C4-2B (cell line): ENCODE results near the gene CFD.

Experiments used
- ZFX ChIP-seq: fragments of 450-650 bp; IDR thresholded peaks from 2 replicates; pipeline ENCODE4 v1.6.1; 2017
- TF ChIP-seq, protein P1 (sequence below): fragments of 450-650 bp; conservative IDR thresholded peaks from 2 replicates; pipeline ENCODE4 v1.5.1; 2017; ENCODE audit warnings: mild to moderate bottlenecking

GRCh38 chr19:866769-867300, 7.4 kb downstream of the CFD start:
- TF ChIP-seq, protein P1, sequence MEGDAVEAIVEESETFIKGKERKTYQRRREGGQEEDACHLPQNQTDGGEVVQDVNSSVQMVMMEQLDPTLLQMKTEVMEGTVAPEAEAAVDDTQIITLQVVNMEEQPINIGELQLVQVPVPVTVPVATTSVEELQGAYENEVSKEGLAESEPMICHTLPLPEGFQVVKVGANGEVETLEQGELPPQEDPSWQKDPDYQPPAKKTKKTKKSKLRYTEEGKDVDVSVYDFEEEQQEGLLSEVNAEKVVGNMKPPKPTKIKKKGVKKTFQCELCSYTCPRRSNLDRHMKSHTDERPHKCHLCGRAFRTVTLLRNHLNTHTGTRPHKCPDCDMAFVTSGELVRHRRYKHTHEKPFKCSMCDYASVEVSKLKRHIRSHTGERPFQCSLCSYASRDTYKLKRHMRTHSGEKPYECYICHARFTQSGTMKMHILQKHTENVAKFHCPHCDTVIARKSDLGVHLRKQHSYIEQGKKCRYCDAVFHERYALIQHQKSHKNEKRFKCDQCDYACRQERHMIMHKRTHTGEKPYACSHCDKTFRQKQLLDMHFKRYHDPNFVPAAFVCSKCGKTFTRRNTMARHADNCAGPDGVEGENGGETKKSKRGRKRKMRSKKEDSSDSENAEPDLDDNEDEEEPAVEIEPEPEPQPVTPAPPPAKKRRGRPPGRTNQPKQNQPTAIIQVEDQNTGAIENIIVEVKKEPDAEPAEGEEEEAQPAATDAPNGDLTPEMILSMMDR: no peak
- no peak for TF ChIP-seq ZFX
